22Rv1 (cell line): ENCODE measurements around the gene PAPSS2.

Source experiments
- CTCF ChIP-seq: fragments of 450-650 bp; IDR thresholded peaks from 2 replicates; pipeline ENCODE4 v1.5.1; 2017; ENCODE audit warnings: mild to moderate bottlenecking
- ZFX ChIP-seq: fragments of 450-650 bp; IDR thresholded peaks from 2 replicates; pipeline ENCODE4 v1.6.1; 2017; ENCODE audit warnings: antibody characterized with exemption, borderline replicate concordance

GRCh38 chr10:87757685-87758084 lies 98.0 kb downstream of the PAPSS2 start:
- TF ChIP-seq CTCF (no peak), ZFX (no peak)
